ENCODE results near the gene MTUS2.

GRCh38 chr13:29159871-29160270, 339.7 kb downstream of the MTUS2 start:
- TF ChIP-seq CTCF (IDR thresholded peaks at IDR 0.05 in 8 of 11, conservative IDR thresholded peaks at IDR 0.05 in 3 of 11) (no peak), POLR2AphosphoS5 (IDR thresholded peaks at IDR 0.05) (no peak), POLR2A (IDR thresholded peaks at IDR 0.05) (no peak)
